H9 (cell line): ENCODE data around the gene FADS3. TPM values are rescaled to one million over a fixed set of nuclear protein-coding genes. Genes with fewer than 3 reads are reported as not detected.

ENCODE experiments used
- DNase-seq: peaks from one replicate; pipeline ENCODE4 v3.0.0-alpha.2; 2017
- H2AFZ ChIP-seq: one replicate; pipeline ENCODE4 v1.6.1; 2013; ENCODE audit warnings: mild to moderate bottlenecking, low read length, control low read depth, moderate library complexity
- H2AK5ac ChIP-seq: 2 replicates; pipeline ENCODE4 v1.6.1; 2013; ENCODE audit warnings: low read length, control low read depth, mixed read lengths; ENCODE audit not compliant: insufficient read length
- H2BK120ac ChIP-seq: one replicate; pipeline ENCODE4 v1.6.1; 2013; ENCODE audit warnings: low read depth, mild to moderate bottlenecking, low read length, control low read depth, inconsistent platforms; ENCODE audit not compliant: poor library complexity, severe bottlenecking
- H2BK12ac ChIP-seq: 2 replicates; pipeline ENCODE4 v1.6.1; 2013; ENCODE audit warnings: low read length, control low read depth, mixed read lengths, low read depth; ENCODE audit not compliant: insufficient read length
- H2BK15ac ChIP-seq: 2 replicates; pipeline ENCODE4 v1.6.1; 2013; ENCODE audit warnings: low read depth, low read length, control low read depth
- H2BK20ac ChIP-seq: one replicate; pipeline ENCODE4 v1.6.1; 2013; ENCODE audit warnings: low read depth, mild to moderate bottlenecking, low read length, control low read depth, inconsistent platforms; ENCODE audit not compliant: poor library complexity, severe bottlenecking
- H2BK5ac ChIP-seq: 2 replicates; pipeline ENCODE4 v1.6.1; 2013; ENCODE audit warnings: low read length, control low read depth, mixed read lengths; ENCODE audit not compliant: insufficient read length
- H3K14ac ChIP-seq: 2 replicates; pipeline ENCODE4 v1.6.1; 2013; ENCODE audit warnings: low read length, control low read depth; ENCODE audit not compliant: insufficient read depth
- H3K18ac ChIP-seq: 2 replicates; pipeline ENCODE4 v1.6.1; 2013; ENCODE audit warnings: low read depth, mild to moderate bottlenecking, mixed read lengths, low read length, control low read depth; ENCODE audit not compliant: insufficient read length
- H3K23ac ChIP-seq: 2 replicates; pipeline ENCODE4 v1.6.1; 2013; ENCODE audit warnings: low read length, control low read depth, mixed read lengths, low read depth; ENCODE audit not compliant: insufficient read length
- H3K23me2 ChIP-seq: 2 replicates; pipeline ENCODE4 v1.6.1; 2013; ENCODE audit warnings: low read depth, mild to moderate bottlenecking, mixed read lengths, low read length, control low read depth; ENCODE audit not compliant: insufficient read length, poor library complexity, severe bottlenecking
- H3K27ac ChIP-seq: 2 replicates; pipeline ENCODE4 v1.5.1; 2013; ENCODE audit warnings: low read length, control low read depth, mixed read lengths, low read depth; ENCODE audit not compliant: insufficient read length
- H3K27me3 ChIP-seq: 2 replicates; pipeline ENCODE4 v1.6.1; 2013; ENCODE audit warnings: low read length, control low read depth, inconsistent platforms; ENCODE audit not compliant: insufficient read depth
- H3K4ac ChIP-seq: 2 replicates; pipeline ENCODE4 v1.6.1; 2013; ENCODE audit warnings: low read depth, mild to moderate bottlenecking, control low read depth, inconsistent platforms, low read length, moderate library complexity
- H3K4me1 ChIP-seq: 2 replicates; pipeline ENCODE4 v1.6.1; 2013; ENCODE audit warnings: low read length, control low read depth, inconsistent platforms; ENCODE audit not compliant: insufficient read depth
- H3K4me2 ChIP-seq: 2 replicates; pipeline ENCODE4 v1.6.1; 2013; ENCODE audit warnings: low read length, control low read depth, mixed read lengths; ENCODE audit not compliant: insufficient read length, insufficient read depth
- H3K56ac ChIP-seq: 2 replicates; pipeline ENCODE4 v1.6.1; 2013; ENCODE audit warnings: low read depth, mild to moderate bottlenecking, mixed read lengths, low read length, control low read depth; ENCODE audit not compliant: insufficient read length
- H3K79me1 ChIP-seq: 2 replicates; pipeline ENCODE4 v1.6.1; 2013; ENCODE audit warnings: low read depth, mild to moderate bottlenecking, moderate library complexity, low read length, control low read depth, inconsistent platforms; ENCODE audit not compliant: insufficient read depth, poor library complexity, severe bottlenecking
- H3K79me2 ChIP-seq: 2 replicates; pipeline ENCODE4 v1.6.1; 2013; ENCODE audit warnings: low read length, control low read depth, inconsistent platforms; ENCODE audit not compliant: insufficient read depth
- H3K9ac ChIP-seq: 2 replicates; pipeline ENCODE4 v1.6.1; 2013; ENCODE audit warnings: low read length, control low read depth, mixed read lengths; ENCODE audit not compliant: insufficient read length; ENCODE audit errors: extremely low read depth
- H3K9me3 ChIP-seq: one replicate; pipeline ENCODE4 v1.6.1; 2013; ENCODE audit warnings: low read depth, low read length, inconsistent platforms; ENCODE audit not compliant: control insufficient read depth
- H3T11ph ChIP-seq: one replicate; pipeline ENCODE4 v1.6.1; 2013; ENCODE audit warnings: mild to moderate bottlenecking, low read length, control low read depth, inconsistent platforms
- H4K20me1 ChIP-seq: one replicate; pipeline ENCODE4 v1.6.1; 2013; ENCODE audit not compliant: control insufficient read depth, insufficient read length, insufficient read depth
- H4K5ac ChIP-seq: 2 replicates; pipeline ENCODE4 v1.6.1; 2013; ENCODE audit warnings: low read depth, mild to moderate bottlenecking, mixed read lengths, low read length, control low read depth; ENCODE audit not compliant: insufficient read length
- H4K8ac ChIP-seq: replicated peaks from 2 replicates; pipeline ENCODE4 v1.6.1; 2013; ENCODE audit warnings: low read length, control low read depth, mixed read lengths, low read depth; ENCODE audit not compliant: insufficient read length
- H4K91ac ChIP-seq: 2 replicates; pipeline ENCODE4 v1.6.1; 2013; ENCODE audit warnings: low read depth, mild to moderate bottlenecking, moderate library complexity, mixed read lengths, low read length, control low read depth; ENCODE audit not compliant: insufficient read length
- H3K27ac Mint-ChIP-seq, 3 experiments: 2 replicates in 2 of 3; 3 replicates in 1 of 3; pipeline ENCODE4 v1.8.0; 2020 to 2021; ENCODE audit warnings: mixed read lengths in 3 of 3, mild to moderate bottlenecking in 1 of 3, moderate library complexity in 1 of 3
- H3K27me3 Mint-ChIP-seq: 2 replicates; pipeline ENCODE4 v1.8.0; 2021; ENCODE audit warnings: low read depth, mild to moderate bottlenecking, moderate library complexity, mixed read lengths
- H3K36me3 Mint-ChIP-seq, 3 experiments: 2 replicates in 2 of 3; 3 replicates in 1 of 3; pipeline ENCODE4 v1.8.0; 2020 to 2021; ENCODE audit warnings: low read depth in 3 of 3, mixed read lengths in 3 of 3; ENCODE audit not compliant: insufficient read depth in 1 of 3
- H3K4me1 Mint-ChIP-seq, 2 experiments: 2 replicates each; pipeline ENCODE4 v1.8.0; 2020; ENCODE audit warnings: mixed read lengths in 2 of 2
- H3K4me3 Mint-ChIP-seq, 2 experiments: 2 replicates in 1 of 2; 3 replicates in 1 of 2; pipeline ENCODE4 v1.8.0; 2020 to 2021; ENCODE audit warnings: mild to moderate bottlenecking in 2 of 2, mixed read lengths in 2 of 2, moderate library complexity in 1 of 2
- H3K9me3 Mint-ChIP-seq, 2 experiments: 2 replicates in 1 of 2; 3 replicates in 1 of 2; pipeline ENCODE4 v1.8.0; 2020; ENCODE audit warnings: mild to moderate bottlenecking in 2 of 2, mixed read lengths in 2 of 2, moderate library complexity in 1 of 2
- WGBS: extraction: QIAGEN DNeasy Blood & Tissue Kit; methylation state at CpG from one replicate; pipeline ENCODE4 v1.1.7; 2013; ENCODE audit warnings: missing lambda C conversion rate, low lambda C conversion rate, mixed read lengths; ENCODE audit not compliant: insufficient read length; ENCODE audit errors: extremely low coverage; 5-methylcytosine and 5-hydroxymethylcytosine counted together
- total RNA-seq: library from RNA; stranded (reverse); gene quantifications from 2 replicates; pipeline ENCODE4 v1.2.1, GENCODE V29; 2021
- TF ChIP-seq, protein P1 (sequence below): fragments of 200-600 bp; sonication (generic); conservative IDR thresholded peaks from 3 replicates; pipeline ENCODE4 v1.8.0; 2021; ENCODE audit warnings: antibody characterized with exemption, mild to moderate bottlenecking

Gene FADS3
- total RNA-seq, 1 experiment from 2014 or later = 34.9 TPM

GRCh38 chr11:61926235-61926634 lies 34.9 kb upstream of the FADS3 start:
- H3K9ac ChIP-seq = no peak overlapping the region
- no peak overlapping the region for H3K18ac ChIP-seq
- Mint-ChIP-seq H3K4me3 (no peak overlapping the region), H3K9me3 (no peaks in the 10 kb centered on the region; a peak in 2 of 5 replicates), H3K36me3 (no peaks in the 10 kb centered on the region), H3K4me1 (peaks cover 28 to 42% of the 10 kb centered on the region in 2 experiments), H3K27me3 (peaks cover 3% of the 10 kb centered on the region), H3K27ac (no peak overlapping the region)
- no peak overlapping the region for H2BK120ac ChIP-seq
- H3K79me1 ChIP-seq = no peaks in the 10 kb centered on the region
- no CpG with 5 or more reads among the region's 3 CpGs for WGBS
- DNase-seq = no peak
- no peak overlapping the region for H2BK20ac ChIP-seq
- no peak overlapping the region for H3K14ac ChIP-seq
- no peak overlapping the region for H4K8ac ChIP-seq
- no peak overlapping the region for H2BK12ac ChIP-seq
- H4K91ac ChIP-seq = no peak overlapping the region
- no peak overlapping the region for H3K56ac ChIP-seq
- no peaks in the 10 kb centered on the region for H3K27me3 ChIP-seq
- H3K4me1 ChIP-seq = peaks cover 7% of the 10 kb centered on the region; the same call in 1 of the 2 replicates
- H4K20me1 ChIP-seq = no peaks in the 10 kb centered on the region
- H3K23me2 ChIP-seq = no peaks in the 10 kb centered on the region
- H2BK15ac ChIP-seq = no peak overlapping the region
- TF ChIP-seq, protein P1, sequence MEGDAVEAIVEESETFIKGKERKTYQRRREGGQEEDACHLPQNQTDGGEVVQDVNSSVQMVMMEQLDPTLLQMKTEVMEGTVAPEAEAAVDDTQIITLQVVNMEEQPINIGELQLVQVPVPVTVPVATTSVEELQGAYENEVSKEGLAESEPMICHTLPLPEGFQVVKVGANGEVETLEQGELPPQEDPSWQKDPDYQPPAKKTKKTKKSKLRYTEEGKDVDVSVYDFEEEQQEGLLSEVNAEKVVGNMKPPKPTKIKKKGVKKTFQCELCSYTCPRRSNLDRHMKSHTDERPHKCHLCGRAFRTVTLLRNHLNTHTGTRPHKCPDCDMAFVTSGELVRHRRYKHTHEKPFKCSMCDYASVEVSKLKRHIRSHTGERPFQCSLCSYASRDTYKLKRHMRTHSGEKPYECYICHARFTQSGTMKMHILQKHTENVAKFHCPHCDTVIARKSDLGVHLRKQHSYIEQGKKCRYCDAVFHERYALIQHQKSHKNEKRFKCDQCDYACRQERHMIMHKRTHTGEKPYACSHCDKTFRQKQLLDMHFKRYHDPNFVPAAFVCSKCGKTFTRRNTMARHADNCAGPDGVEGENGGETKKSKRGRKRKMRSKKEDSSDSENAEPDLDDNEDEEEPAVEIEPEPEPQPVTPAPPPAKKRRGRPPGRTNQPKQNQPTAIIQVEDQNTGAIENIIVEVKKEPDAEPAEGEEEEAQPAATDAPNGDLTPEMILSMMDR = no peak
- H3K23ac ChIP-seq = no peak overlapping the region
- H3K79me2 ChIP-seq = no peaks in the 10 kb centered on the region
- no peak overlapping the region for H2AK5ac ChIP-seq
- H3K27ac ChIP-seq = no peak overlapping the region
- no peak overlapping the region for H2AFZ ChIP-seq
- H3T11ph ChIP-seq = no peak overlapping the region
- H3K4ac ChIP-seq = no peak overlapping the region
- H4K5ac ChIP-seq = no peak overlapping the region
- H2BK5ac ChIP-seq = no peak overlapping the region
- no peak overlapping the region for H3K4me2 ChIP-seq
- H3K9me3 ChIP-seq = no peaks in the 10 kb centered on the region
